Fibroblast of lung (primary cell): Measurements from ENCODE around the gene RDH16. TPM values are rescaled to one million over a fixed set of nuclear protein-coding genes. Genes with fewer than 3 reads are reported as not detected.
"Not testable (repeated sequence)": the region's sequence is repeated elsewhere in the genome, so short reads cannot be mapped to it uniquely, and the experiment has no call there.

Experiments
- DNase-seq, 2 donors: peaks; one replicate each; pipeline versions ENCODE4 v3.0.0 to v3.0.0-alpha.2; 2010; ENCODE audit warnings: low read depth in 2 of 2
- H2AFZ ChIP-seq: 2 replicates; pipeline ENCODE4 v1.5.1; 2012; ENCODE audit warnings: low read length, control low read depth, inconsistent platforms
- H3K27ac ChIP-seq: 2 replicates; pipeline ENCODE4 v1.5.1; 2011; ENCODE audit warnings: low read length, control low read depth; ENCODE audit not compliant: insufficient read depth
- H3K27me3 ChIP-seq: 2 replicates; pipeline ENCODE4 v1.5.1; 2011; ENCODE audit warnings: mild to moderate bottlenecking, low read length; ENCODE audit not compliant: control insufficient read depth, insufficient read depth
- H3K36me3 ChIP-seq: 2 replicates; pipeline ENCODE4 v1.5.1; 2011; ENCODE audit warnings: low read length; ENCODE audit not compliant: control insufficient read depth, insufficient read depth
- H3K4me1 ChIP-seq: 2 replicates; pipeline ENCODE4 v1.5.1; 2011; ENCODE audit warnings: low read length; ENCODE audit not compliant: control insufficient read depth, insufficient read depth; ENCODE audit errors: extremely low read depth
- H3K4me2 ChIP-seq: 2 replicates; pipeline ENCODE4 v1.5.1; 2011; ENCODE audit warnings: low read length, control low read depth; ENCODE audit not compliant: insufficient read depth; ENCODE audit errors: extremely low read depth
- H3K4me3 ChIP-seq, 4 experiments: fragments of 200-600 bp in 1 of 4; sonication (generic) in 1 of 4; replicated peaks in 1 of 4; 2 replicates each; pipeline ENCODE4 v1.5.1; 2011 to 2016; ENCODE audit warnings: low read length in 4 of 4, low read depth in 3 of 4, mild to moderate bottlenecking in 3 of 4, control low read depth in 2 of 4, inconsistent platforms in 1 of 4, mixed read lengths in 1 of 4; ENCODE audit not compliant: insufficient read depth in 1 of 4; ENCODE audit errors: control extremely low read depth in 1 of 4
- H3K79me2 ChIP-seq: 2 replicates; pipeline ENCODE4 v1.5.1; 2012; ENCODE audit warnings: mild to moderate bottlenecking, low read length, inconsistent platforms; ENCODE audit not compliant: control insufficient read depth, insufficient read depth
- H3K9ac ChIP-seq: 2 replicates; pipeline ENCODE4 v1.5.1; 2011; ENCODE audit warnings: mild to moderate bottlenecking, low read length, control low read depth; ENCODE audit not compliant: insufficient read depth
- H3K9me3 ChIP-seq: 2 replicates; pipeline ENCODE4 v1.5.1; 2012; ENCODE audit warnings: low read depth, low read length; ENCODE audit not compliant: control insufficient read depth, insufficient read depth
- H4K20me1 ChIP-seq: 2 replicates; pipeline ENCODE4 v1.5.1; 2011; ENCODE audit warnings: low read length; ENCODE audit not compliant: control insufficient read depth, insufficient read depth; ENCODE audit errors: extremely low read depth
- CTCF ChIP-seq, 2 donors: IDR thresholded peaks in 1 of 2; conservative IDR thresholded peaks in 1 of 2; 1 replicate in 1 of 2; 2 replicates in 1 of 2; pipeline ENCODE4 v1.5.1; 2011 to 2012; ENCODE audit warnings: low read length in 2 of 2, control low read depth in 1 of 2, inconsistent platforms in 1 of 2, low read depth in 1 of 2, mild to moderate bottlenecking in 1 of 2
- EZH2 ChIP-seq: IDR thresholded peaks from 2 replicates; pipeline ENCODE4 v1.5.1; 2012; ENCODE audit warnings: low read length, control low read depth, mild to moderate bottlenecking; ENCODE audit errors: missing control alignments
- polyA plus RNA-seq, 2 donors: library from polyadenylated mRNA; depleted of rRNA in 1 of 2; stranded (reverse) in 1 of 2; unstranded in 1 of 2; fragments of >200 nt; gene quantifications; 2 replicates each; pipeline ENCODE4 v1.2.1, GENCODE V29; 2011 to 2012; ENCODE audit warnings: missing spikeins in 1 of 2
- total RNA-seq: library from RNA; depleted of rRNA; stranded (reverse); fragments of >200 nt; gene quantifications from 2 replicates; pipeline ENCODE4 v1.2.1, GENCODE V29; 2014

RDH16 gene
- total and polyA plus RNA-seq, 2 donors (not counting 1 experiment from before 2014, with no cell fraction given), result 0.17 TPM; not detected in 1

GRCh38 chr12:56987011-56987410, 29.6 kb upstream of the RDH16 start:
- H3K79me2 ChIP-seq, result no peaks in the 10 kb centered on the region
- TF ChIP-seq CTCF (conservative IDR thresholded peaks at IDR 0.05 in 1 of 2, IDR thresholded peaks at IDR 0.05 in 1 of 2; ENCODE audit: low read depth in 1 of 2, low read length in 2 of 2) (no peak), EZH2 (no peak)
- H2AFZ ChIP-seq, result no peak overlapping the region
- H4K20me1 ChIP-seq, result no peaks in the 10 kb centered on the region
- DNase-seq, result no peak
- H3K9me3 ChIP-seq, result no peaks in the 10 kb centered on the region
- no peak overlapping the region for H3K27ac ChIP-seq
- no peak overlapping the region for H3K4me3 ChIP-seq
- no peaks in the 10 kb centered on the region for H3K27me3 ChIP-seq
- H3K9ac ChIP-seq, result no peak overlapping the region
- H3K4me1 ChIP-seq, result no peaks in the 10 kb centered on the region
- no peak overlapping the region for H3K4me2 ChIP-seq
- no peaks in the 10 kb centered on the region for H3K36me3 ChIP-seq

GRCh38 chr12:56985714-56986113, 28.3 kb upstream of the RDH16 start:
- H2AFZ ChIP-seq, H3K4me1 ChIP-seq, H3K27ac ChIP-seq, H3K9ac ChIP-seq, H3K9me3 ChIP-seq, H3K4me3 ChIP-seq, H3K4me2 ChIP-seq, H4K20me1 ChIP-seq, H3K36me3 ChIP-seq, H3K79me2 ChIP-seq, H3K27me3 ChIP-seq: not testable (repeated sequence)
- peak in 1 of 2 donors; percentile 61 for DNase-seq

DNA sequence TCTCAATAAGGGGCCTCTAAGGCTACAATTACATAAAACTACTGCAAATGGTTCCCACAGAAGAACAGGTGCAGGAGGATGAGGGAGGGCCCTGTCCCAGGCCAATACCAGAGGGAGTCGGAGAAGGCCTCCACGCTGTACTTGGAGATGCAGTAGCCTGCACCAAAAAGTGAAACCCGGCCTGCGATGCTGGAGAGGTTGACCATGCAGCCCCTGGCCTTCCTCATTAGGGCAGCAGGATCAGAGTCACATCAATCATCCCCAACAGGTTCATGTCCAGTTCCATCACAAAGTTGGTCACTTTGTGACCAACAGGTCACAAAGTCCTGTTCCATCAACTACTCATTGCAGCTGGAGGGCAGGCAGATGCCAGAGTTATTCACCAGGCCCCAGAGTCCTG, 26.0 kb upstream of the RDH16 start:
- H3K9ac ChIP-seq, result no peak overlapping the region
- H3K4me3 ChIP-seq, result no peak overlapping the region
- H3K4me2 ChIP-seq, result no peak overlapping the region
- H3K4me1 ChIP-seq, result no peaks in the 10 kb centered on the region
- no peak for TF ChIP-seq EZH2
- TF ChIP-seq CTCF (conservative IDR thresholded peaks at IDR 0.05 in 1 of 2, IDR thresholded peaks at IDR 0.05 in 1 of 2; ENCODE audit: low read depth in 1 of 2, low read length in 2 of 2), result no peak
- H3K9me3 ChIP-seq, result no peaks in the 10 kb centered on the region
- H3K27me3 ChIP-seq, result no peaks in the 10 kb centered on the region
- no peak for DNase-seq
- H2AFZ ChIP-seq, result no peak overlapping the region
- H3K79me2 ChIP-seq, result no peaks in the 10 kb centered on the region
- H4K20me1 ChIP-seq, result no peaks in the 10 kb centered on the region
- H3K27ac ChIP-seq, result no peak overlapping the region
- no peaks in the 10 kb centered on the region for H3K36me3 ChIP-seq

- H3K9me3 ChIP-seq, H3K4me1 ChIP-seq, H3K27ac ChIP-seq, H3K79me2 ChIP-seq, H3K4me3 ChIP-seq, H3K4me2 ChIP-seq, DNase-seq, H2AFZ ChIP-seq, H3K9ac ChIP-seq, H4K20me1 ChIP-seq, H3K36me3 ChIP-seq, H3K27me3 ChIP-seq: not testable (repeated sequence)
Observed at GRCh38 chr12:56982578-56983236, 25.3 kb upstream of the RDH16 start.
